T1000 (cell line): ENCODE data around the gene CRTAP.
"Not testable (repeated sequence)": the region's sequence is repeated elsewhere in the genome, so short reads cannot be mapped to it uniquely, and the experiment has no call there.

ENCODE experiments used
- DNase-seq: peaks from one replicate; lab custom pipeline; 2025; ENCODE audit warnings: mixed read lengths; lab: John Stamatoyannopoulos, UW

The CRTAP gene

DNA sequence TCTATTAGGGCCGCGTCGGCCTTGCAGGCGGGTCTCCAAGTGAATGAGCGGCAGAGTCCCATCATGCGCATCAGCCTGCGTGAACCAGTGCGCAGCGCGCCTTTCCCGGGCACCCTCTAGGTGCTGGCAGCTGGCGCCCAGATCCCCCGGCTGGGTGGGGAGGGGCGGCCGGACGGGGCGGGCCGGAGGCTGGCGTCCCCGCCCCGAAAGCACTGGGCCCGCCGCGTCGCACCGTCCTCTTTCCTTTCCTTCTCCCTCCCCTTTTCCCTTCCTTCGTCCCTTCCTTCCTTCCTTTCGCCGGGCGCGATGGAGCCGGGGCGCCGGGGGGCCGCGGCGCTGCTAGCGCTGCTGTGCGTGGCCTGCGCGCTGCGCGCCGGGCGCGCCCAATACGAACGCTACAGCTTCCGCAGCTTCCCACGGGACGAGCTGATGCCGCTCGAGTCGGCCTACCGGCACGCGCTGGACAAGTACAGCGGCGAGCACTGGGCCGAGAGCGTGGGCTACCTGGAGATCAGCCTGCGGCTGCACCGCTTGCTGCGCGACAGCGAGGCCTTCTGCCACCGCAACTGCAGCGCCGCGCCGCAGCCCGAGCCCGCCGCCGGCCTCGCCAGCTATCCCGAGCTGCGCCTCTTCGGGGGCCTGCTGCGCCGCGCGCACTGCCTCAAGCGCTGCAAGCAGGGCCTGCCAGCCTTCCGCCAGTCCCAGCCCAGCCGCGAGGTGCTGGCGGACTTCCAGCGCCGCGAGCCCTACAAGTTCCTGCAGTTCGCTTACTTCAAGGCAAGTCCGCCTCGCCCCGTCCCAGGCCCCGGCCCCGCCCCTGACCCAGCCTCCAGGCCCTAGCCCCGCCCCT lies at the start of gene CRTAP:
Gene CRTAP (plus strand): TSS at position 243 of the 850 bp plus-strand sequence. CDS start 64 bp downstream, at position 307.
- DNase-seq, result peak; percentile 92

DNA sequence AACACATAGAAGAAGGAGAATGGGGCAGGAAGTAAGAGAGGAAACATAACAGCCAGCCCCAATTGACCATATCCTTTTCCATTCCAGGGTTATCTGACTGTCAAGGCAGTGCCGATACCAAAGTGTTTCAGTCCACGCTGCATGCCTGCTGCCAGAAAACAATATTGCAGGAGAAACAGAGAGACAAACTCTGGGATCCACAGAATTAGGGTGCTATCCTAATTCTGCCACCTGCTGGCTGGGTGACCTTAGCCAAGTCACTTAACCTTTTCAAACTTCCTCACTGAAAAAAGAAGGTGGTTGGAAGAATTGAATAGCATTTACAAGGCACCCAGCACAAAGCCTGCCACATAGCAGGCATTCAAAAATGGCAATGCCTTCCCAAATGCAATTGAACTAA lies 48.9 kb upstream of the CRTAP start:
- no peak for DNase-seq

DNA sequence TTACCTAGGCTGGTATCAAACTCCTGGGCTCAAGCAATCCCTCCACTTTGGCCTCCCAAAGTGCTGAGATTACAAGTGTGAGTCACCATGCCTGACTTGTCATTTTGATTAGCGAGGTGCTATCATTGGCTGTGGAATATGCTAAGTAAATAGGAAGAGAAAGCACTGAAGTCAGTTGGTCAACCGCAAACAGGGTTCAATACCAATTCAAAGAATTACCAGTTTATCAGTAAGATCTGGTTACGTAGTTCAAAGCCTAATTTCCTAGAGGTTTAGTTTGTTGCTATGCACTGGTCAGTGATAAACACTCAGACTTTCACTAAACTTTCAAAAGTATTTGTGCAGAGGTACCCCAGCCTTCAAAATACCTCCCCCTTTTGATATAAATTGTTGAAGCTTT lies 46.3 kb upstream of the CRTAP start:
- no peak for DNase-seq

DNA sequence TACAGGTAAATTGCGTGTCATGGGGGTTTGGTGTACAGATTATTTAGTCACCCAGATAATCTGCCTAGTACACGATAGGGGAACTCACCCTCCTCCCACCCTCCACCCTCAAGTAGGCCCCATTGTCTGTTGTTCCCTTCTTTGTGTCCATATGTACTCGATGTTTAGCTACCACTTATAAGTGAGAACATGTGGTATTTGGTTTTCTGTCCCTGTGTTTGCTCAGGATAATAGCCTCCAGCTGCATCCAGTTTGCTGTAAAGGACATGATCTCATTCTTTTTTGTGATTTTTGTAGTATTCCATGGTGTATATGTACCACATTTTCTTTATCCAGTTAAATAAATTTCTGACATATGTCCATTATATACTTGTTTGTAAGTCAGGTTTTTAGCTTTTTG lies 44.0 kb upstream of the CRTAP start:
- DNase-seq, result not testable (repeated sequence)

DNA sequence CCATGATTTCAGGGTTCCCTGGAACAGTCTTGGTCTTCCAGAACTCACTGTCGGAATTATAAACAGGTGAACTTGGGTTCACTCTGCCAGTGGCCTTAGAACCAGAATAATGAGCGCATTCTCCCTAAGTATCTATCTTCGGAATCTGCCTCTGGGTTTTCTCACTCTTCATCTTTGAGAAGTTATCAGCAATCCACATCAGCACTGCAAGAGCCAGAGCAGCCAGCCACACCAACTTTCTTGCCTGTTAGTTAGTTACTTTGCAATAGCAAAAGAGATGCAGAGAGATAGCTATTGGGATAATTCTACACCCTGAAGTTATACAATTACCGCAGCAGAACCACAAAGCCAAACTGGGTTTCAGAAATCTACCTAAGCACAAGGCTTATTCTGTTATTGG lies 42.6 kb upstream of the CRTAP start:
- DNase-seq, result no peak

DNA sequence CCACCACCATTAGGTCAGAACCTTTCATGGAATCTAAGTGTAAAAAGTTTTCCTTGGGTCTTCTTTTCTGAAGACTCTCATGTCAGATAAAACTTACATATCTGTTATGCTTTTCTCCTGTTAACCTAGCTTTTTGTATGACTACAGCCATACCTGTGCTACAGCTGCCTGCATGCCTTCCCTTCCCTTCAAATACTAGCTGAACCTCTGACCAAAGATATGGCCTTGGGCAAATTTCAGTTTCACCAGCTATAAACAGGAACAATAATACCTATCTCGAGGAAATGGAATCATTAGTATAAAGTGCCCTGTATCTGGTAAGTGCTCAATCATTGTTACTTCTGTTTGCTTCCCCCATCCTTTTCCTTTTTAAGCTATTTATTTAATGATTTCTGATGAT lies 41.9 kb upstream of the CRTAP start:
- no peak for DNase-seq

DNA sequence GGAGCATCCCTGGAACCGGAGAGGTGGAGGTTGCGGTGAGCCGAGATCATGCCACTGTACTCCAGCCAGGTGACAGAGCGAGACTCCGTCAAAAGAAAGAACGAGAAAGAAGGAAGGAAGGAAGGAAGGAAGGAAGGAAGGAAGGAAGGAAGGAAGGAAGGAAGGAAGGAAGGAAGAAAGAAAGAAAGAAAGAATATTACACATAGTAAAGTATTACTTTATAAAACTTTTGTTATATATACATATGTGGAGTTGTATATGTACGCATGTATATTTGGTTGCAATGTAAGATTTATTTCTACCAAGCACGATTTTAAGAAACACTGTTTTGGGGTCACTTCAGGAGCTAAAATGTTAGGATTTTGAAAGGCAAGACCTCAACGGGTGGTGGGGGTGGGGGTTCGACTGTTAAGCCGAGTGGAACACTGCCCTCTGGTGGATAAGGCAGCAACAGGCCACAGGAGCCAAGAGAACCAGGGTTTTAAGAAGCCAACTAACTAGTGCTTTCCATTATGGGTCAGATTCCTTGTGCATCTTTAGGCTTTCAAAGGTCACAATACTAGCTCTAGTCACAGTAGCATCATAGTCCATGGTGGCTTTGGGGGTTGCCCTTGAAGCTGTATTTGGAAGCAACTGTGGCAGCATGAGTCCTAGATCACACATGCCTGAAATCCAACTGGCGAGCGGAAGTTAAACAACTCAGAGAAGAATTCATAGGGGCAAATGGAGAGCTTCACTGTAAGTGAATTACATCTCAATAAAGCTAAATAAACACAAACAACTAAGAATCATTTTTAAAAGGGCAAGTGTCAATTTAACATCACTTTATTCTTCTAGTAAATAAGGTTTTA lies 39.4 kb upstream of the CRTAP start:
- peak; percentile 14 for DNase-seq

DNA sequence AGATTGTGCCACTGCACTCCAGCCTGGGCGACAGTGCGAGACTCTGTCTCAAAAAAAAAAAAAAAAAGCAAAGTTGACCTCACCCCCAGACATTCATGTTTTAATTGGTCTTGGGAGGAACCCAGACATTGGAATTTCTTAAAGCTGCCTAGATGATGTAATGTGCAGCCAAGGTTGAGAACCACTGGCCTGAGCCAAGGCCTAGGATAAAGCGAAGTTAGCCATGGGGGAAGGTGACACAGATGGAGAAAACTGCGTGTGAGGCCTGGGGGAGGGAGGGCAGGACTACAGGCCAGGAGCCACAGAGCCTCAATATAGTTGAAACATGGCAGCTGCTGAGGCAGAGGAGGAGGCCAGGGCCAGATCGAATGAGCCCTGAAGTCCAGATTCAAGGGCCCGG lies 37.8 kb upstream of the CRTAP start:
- no peak for DNase-seq

DNA sequence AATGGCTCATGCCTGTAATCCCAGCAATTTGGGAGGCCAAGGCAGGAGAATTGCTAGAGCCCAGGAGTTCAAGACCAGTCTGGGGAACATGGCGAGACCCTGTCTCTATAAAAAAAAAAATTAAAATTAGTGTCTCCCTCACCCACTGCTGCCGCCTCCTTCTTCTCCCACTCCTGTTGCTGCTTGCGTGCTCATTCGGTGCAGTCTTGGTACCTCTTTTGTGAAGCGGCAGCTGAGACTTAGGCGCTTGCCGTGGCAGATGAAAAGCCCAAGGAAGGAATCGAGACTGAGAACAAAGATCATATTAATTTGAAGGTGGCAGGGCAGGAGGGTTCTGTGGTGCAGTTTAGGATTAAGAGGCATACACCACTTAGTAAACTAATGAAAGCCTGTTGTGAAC lies 36.9 kb upstream of the CRTAP start:
- no peak for DNase-seq

DNA sequence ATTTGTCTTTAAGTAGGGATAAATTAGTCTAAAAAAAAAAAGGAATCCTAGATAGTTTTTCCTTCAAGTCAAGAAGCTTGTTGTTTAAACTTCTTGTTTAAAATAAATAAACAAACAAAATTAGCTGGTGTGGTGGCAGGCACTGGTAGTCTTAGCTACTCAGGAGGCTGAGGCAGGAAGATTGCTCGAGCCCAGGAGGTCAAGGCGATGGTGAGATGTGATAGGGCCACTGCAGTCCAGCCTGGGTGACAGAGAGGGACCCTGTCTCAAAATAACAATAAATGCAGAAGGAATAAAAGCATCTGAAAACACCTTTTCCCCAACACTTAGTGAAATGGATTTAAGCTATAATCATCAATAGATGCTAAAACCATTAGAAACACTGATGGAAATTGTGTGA lies 35.8 kb upstream of the CRTAP start:
- DNase-seq, result no peak

DNA sequence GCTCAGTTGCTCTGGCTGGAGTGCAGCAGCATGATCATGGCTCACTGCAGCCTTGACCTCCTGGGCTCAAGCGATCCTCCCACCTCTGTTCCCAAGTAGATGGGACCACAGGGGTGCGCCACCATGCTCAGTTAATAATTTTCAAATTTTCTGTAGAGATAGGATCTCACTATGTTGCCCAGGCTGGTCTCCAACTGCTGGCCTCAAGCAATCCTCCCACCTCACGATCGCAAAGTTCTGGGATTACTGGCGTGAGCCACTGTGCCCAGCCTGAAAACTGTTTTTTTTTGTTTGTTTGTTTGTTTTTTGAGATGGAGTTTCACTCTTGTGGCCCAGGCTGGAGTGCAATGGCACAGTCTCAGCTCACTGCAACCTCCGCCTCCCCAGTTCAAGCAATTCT lies 34.0 kb upstream of the CRTAP start:
- DNase-seq, result not testable (repeated sequence)

DNA sequence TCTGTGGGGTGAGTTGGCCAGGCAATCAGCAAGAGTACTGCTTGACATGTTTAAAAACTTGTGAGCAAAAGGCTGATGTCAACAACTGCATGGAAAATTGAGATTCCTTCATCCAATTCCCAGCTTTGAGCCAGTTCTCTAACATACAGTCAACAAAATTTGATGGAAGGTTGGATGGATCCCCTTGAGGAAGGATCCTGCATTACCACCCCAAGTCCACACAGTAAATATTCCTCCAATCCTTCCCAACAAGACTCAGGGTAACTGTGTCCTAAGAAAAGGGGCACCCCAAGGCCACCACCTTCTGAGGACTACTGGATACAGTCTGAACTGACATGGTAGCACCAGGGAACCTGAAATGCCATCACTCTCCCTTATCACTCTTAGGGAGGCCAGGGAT lies 32.0 kb upstream of the CRTAP start:
- DNase-seq, result no peak

DNA sequence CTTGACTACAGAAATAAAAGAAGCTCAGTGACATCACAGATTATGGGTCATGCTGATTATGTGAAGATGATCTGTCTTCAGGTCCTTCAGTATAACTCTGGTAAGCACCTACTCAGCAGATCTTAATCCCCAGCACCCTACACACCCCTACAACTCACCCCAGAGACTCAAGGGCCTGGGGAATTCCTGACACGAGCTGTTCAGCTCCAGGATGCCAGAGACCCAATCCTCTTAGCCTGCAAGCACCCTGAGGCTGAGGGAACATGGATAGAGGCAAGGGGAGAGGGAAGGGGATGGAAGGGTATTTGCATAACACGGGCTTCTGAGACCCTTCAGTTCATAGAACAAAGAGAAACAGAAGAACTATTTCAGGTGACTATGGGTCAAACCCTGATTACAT lies 29.9 kb upstream of the CRTAP start:
- DNase-seq, result no peak

DNA sequence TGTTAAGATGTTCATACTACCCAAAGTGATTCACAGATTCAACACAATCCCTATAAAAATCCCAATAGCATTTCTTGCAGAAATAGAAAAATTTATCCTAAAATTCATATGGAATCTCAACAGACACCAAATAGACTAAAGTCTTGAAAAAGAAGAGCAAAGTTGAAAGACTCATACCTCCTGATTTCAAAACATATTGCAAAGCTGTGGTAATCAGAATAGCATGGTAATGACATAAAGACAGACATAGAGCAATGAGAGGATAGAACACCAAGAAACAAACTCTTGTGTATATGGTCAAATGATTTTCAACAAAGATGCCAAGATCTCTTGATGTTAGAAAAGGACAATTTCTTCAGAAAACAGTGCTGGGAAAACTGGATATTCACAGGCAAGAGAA lies 25.1 kb upstream of the CRTAP start:
- DNase-seq, result no peak

DNA sequence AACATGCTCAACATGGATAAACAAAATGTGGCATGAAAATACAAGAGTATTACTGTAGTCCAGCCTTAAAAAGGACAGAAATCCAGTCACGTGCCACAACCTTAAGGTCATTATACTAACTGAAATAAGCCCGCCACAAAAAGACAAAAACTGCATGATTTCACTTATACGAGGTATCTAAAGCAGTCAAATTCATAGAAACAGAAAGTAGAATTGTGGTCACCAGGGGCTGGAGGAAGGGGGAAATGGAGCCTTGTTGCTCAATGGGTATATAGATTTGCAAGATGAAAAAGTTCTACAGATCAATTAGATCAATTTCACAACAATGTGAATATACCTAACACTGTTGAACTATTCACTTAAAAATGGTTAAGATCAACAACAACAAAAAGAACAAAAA lies 24.3 kb upstream of the CRTAP start:
- DNase-seq, result no peak

DNA sequence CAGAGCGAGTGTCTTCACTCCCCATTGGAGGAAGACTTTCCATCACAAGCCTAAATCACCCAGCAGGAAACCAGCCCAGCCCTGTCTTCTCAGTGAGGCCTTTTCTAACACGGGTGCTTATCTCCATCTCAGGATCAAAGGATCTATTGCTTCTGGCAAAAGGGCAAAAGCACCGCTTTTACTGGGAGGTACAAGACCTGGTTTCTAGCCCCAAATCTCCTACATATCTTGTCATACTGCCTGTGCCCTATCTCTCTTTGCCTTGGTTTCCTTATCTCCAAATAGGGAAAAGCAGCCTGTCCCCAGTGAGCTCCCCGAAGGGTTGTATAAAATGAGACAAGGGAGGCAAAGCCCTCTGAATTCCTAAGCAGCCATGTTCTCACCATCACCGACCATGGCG lies 22.1 kb upstream of the CRTAP start:
- DNase-seq, result no peak

DNA sequence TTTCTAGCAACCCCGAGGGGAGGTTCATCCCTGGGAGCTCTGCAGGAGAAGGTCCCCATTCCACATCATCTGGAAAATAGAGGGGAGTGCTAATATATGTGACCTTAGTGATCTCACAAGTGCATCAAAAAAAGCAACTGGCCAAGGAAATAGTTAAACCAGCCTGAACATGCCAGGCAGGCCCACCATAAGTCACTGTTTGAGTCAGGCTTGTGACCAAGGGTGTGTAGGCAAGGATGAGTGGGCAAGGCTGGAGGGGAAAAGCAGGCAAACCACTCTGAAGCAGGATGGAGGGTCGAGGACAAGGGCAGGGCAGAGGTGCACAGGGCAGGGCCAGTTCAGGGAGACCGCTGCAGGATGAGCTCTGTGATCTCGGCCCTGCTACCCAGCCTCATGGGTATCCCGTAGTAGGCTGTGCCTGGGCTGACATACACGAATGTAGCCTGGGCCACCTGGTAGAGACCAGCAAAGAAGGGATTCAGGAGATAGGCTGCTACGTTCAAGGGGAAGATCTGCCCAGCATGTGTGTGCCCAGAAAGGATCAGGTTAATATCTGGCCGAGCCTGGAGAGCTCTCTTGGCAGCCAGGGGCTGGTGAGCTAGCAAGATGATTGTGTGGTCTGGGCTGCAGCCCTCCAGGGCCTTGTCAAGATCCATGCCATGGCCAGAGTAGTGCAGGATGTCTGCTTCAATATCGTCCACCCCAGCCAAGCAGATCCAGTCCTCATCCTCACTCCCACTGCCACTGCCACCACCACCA lies 21.1 kb upstream of the CRTAP start:
- no peak for DNase-seq

DNA sequence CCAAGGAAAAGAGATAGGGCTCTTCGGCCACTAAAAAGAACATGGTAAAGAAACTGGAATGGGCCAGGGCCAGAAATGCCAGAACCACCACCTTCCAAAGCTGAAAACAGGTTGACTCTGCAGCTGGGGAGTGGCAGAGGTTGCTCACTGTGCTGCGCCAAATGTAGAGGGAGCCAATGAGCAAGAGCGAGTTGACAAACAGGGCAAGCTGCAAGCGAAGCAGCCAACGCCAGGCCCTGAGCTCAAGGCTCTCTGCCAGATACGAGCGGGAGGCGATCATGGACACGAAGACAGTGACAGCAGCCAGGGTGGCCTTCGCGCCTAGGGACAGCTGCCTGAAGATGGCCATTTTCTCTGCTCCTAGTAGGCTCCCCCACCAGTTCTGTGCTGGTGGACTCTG lies 20.0 kb upstream of the CRTAP start:
- DNase-seq, result no peak

DNA sequence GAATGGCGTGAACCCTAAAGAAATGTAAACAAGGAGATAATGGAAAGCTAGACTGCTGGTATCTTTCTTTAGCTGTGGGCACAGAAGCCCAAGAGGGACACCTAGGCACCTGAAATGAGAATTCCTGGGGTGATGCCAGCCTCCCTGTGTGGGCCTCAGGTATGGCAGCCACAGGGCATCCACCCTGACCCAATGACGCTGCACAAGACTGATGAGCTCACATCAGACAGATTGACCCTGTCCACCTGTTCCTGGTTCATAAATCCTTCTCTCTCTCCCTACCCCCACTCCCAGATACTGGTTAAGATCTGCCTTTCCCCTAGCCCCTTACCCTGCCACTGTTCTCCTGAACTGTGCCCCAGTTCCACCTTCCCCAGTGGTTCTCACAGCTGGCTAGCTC lies 18.4 kb upstream of the CRTAP start:
- no peak for DNase-seq

DNA sequence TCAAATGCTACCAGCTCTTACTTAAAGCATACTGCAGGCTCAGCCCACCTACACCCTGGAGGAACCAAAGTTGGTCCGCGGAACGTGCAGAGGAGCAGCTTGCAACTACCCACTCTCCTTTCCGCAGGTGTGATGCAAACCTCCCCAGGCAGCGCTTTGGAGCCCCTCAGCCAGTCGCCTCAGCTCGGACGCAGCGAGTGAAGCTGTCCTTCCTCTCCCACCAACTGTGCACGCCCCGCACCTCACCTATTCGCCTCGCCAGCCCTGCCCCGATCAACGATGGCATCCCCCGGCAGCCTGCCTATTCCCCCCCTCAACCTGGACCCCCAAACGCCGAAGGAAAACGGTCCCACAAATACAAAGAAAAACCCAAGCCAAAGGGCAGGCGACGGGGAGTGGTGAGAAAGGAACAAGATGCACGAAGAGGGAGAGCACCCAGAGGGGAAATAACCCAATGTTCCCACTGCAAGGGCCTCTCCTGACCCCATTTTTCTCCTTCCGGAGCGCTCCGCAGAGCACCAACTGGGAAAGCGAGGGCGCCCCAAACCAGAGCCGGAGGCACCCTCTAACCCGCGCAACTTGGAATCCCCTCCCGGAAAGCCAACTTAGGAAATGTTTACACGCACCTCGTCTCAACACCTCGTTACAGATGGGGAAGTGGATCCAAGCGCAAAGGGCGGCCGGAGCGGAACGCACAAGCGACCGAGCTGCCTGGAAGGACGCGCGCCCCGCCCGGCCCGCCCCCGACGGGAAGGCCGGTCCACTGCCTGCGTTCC lies 17.5 kb upstream of the CRTAP start:
- DNase-seq, result peak; percentile 22

DNA sequence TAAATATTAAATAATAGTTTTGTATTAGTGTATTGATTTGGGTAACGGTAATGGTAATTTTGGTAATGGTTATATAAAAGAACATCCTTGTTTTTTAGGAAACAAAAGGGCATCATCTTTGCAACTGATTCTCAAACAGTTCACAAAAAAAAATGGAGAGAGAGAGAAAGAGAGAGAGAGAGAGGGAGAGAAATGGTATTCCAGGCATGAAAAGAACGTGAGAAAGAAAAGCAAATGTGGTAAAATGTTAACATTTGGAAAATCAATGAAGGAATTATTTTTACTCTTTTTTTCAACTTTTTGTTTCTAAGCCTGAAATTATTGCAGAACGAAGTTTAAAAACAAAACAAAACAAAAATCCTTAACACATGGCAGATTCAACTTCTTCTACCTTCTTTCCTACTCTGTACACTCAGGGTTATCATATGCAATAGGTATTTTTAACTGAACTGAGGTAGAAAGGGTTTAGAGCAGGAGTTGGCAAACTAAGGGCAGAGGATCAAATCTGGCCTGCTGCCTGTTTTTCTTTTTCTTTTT lies 14.6 kb upstream of the CRTAP start:
- no peak for DNase-seq
